HG03095 (cell line): Measurements from ENCODE around the gene TRPM8.

Source experiments
- ATAC-seq: cut with Tn5 transposase; IDR thresholded peaks from one replicate; pipeline ENCODE4 v1.9.1; 2021; ENCODE audit warnings: moderate library complexity; ENCODE audit not compliant: unreplicated experiment

The TRPM8 gene

GRCh38 chr2:233997707-233998106 is 80.5 kb downstream of the TRPM8 start:
- no peak for ATAC-seq

DNA sequence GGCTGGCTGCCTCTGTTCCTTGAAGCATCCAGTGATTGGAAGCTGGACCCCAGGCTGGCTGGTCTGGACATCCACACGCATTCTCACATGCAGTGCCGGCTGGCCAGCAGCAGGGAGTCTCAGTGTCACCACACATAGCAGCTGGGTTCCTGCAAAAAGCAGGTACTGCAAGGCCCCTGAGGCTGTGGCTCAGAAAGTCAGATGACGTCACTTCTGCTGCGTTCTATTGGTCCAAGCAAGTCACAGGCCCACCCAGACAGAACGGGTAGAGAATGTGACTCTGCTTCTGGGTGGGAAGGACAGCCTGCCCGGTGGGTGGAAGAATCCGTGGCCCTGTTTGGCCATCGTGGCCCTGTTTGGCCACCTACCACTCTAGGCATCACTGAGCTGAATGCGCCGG is 82.0 kb downstream of the TRPM8 start:
- ATAC-seq: no peak

DNA sequence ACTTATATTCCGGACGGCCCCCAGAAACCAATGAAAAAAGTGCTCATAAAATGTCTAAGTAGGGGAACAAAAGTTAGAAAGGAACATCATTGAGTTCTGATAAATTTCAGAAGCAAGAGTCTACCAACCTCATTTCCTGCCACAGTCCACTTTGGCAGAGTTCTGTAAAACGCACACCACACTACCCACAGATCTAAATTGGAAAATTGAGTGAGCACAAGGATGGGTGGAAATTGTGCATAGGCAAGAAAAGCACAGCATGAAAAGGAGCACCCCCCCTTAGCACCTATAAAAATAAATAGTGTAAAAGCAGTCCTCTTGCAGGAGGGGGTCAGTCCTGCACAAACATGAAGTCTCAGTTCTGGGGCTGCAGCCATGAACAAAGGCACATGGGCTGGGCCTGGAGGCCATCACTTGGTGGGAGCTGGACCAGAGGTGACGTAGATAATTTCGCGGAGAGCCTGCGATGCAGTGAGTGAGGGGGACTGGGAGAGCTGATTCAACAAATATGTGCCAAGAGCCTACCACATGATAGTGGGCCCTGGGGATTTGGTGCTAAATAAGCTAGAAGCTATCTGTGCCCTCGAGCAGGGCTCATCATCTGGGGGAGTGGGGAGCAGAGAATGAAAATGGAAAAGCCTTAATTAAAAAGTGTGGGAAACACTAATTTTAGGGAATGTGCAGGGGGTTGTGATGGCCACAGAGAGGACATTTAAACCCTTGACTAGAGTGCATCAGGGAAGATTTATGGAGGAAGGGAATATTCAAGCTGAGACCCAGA is 84.4 kb downstream of the TRPM8 start:
- ATAC-seq: no peak

DNA sequence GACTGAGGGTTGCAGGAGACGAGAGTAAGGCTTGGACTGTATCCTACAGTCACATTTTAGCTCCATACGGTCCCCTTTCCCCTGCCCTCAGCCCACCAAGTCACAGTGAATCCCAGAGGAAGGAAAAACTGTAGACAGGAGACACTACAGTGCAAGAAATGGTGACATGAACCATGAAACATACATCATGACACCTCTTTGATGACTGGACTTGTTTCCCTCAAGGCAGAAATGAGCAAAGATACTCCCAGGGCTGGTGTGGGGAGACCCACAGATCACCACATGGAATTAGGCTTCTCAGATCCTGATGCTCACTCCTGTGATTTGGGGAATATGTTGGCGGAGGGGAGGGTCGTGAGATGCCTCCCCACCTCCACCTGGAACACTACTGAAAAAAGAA is 85.1 kb downstream of the TRPM8 start:
- no peak for ATAC-seq

DNA sequence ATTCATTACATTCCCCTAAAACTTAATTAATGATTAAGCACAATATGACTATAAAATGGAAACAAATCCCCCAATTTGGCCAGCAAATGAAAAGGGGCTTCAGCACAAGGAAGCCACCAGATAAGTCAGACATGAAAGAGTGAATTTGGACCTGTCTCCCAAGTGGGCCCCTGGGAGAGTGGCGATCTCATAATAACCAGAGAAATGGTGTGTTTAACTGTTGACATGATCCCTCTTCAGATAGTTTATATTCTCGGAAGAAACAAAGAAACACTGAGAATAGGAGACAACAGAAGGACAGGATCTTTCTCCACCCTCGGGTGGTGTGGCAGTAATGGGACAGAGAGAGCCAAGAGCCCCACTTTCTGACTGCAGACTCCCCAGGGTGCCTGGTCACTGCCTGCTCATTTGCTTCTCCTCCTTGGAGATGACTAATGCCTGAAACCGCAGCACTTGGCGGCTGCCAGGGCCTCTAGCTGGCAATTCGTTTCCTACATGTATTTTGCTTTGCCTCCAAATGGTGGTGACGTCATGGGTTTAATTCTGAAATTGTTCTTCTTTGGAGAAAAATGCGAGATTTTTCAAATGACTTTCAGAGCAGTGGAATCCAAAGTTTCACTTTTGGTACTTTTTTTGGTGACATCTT is 86.9 kb downstream of the TRPM8 start:
- ATAC-seq: no peak

DNA sequence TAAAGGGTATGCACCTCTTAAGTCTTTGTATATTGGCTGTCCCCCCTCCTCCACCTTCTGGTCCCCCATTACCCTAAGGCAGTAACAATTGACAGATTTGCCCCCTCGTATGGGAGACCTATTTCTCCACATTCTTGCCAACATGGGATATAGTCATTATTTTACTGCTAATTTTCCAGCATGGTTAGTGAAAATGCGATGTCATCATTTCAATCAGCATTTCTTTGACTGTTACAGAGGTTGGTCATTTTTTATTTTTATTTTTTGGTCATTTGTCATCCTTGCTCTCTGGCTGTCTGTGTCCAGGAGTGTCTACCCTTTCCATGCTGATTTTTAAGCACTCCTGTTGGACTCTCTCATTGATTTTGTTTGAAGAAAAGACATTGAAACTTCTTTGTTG is 88.0 kb downstream of the TRPM8 start:
- no peak for ATAC-seq

DNA sequence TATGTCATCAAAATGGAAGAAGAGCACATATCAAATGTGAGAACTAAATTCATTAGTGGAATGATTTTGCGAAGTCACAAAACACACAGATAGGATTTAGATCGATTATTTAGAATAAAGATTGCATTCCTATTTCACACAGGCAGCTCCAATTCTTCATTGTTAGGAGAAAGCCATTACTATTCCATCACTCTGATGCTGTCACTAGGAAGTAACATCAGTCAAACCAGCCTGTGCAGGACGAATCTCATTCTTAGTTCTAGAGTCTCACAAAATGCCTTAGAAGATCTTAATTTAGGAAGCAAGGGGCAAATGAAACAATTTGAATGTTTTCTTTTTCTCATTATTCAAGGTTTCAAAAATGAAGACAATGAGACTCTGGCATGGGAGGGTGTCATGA is 89.3 kb downstream of the TRPM8 start:
- ATAC-seq: no peak

- ATAC-seq: no peak
These were observed 97.3 kb downstream of the TRPM8 start for GRCh38 chr2:234014427-234014826.

- ATAC-seq: no peak
These were observed 98.7 kb downstream of the TRPM8 start for GRCh38 chr2:234015861-234016260.

- no peak for ATAC-seq
These were observed 102.7 kb downstream of the TRPM8 start for GRCh38 chr2:234019896-234020295.

- no peak for ATAC-seq
These were observed 103.2 kb downstream of the TRPM8 start for GRCh38 chr2:234020332-234020731.

DNA sequence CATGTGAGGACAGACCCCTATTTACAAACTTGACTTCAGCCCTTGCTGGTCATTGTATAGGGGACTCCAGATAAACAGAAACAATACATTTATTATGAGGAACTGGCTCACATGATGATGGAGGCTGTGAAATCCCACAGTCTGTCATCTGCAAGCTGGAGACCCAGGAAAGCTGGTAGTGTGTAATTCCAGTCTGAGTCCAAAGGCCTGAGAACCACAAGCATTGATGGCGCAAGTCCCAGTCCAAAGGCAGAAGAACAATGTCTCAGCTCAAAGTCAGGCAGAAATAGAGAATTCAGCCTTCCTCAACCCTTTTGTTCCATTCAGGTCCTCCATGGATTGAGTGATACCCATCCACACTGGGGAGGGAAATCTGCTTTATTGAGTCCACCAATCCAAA is 105.3 kb downstream of the TRPM8 start:
- ATAC-seq: no peak

- no peak for ATAC-seq
These were observed 107.1 kb downstream of the TRPM8 start for GRCh38 chr2:234024304-234024703.

- ATAC-seq: no peak
These were observed 108.3 kb downstream of the TRPM8 start for GRCh38 chr2:234025466-234025865.

GRCh38 chr2:234025891-234026401 is 108.8 kb downstream of the TRPM8 start:
- ATAC-seq: no peak

DNA sequence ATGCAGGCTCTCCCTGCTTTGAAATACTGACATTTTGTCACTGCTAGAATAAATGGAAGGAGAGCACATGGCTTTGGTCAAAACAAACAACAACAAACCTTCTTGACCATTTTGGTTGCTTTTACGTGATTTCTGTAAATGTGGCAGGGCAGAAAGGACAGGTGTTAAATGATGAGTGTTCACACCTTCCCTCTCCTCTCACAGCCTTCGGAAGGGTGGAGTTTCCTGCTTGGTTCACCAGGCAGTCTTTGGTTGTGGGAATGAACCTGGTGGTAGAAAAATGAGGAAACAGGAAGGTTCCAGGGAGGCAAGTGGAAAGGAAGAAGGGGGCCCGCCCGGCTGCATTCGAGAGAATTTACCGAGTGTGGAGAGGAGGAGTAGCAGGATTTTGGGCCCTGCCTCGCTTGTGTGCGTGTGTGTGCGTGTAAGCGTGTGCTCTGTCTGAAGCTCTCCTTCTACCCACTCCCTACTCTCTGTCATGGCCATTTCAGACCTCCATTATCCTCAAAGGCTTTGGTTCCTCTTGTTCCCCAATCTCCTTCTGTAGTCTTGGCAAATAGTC is 109.6 kb downstream of the TRPM8 start:
- no peak for ATAC-seq

- no peak for ATAC-seq
These were observed 110.5 kb downstream of the TRPM8 start for GRCh38 chr2:234027641-234028040.

GRCh38 chr2:234029150-234029733 is 112.1 kb downstream of the TRPM8 start:
- ATAC-seq: no peak

GRCh38 chr2:234031207-234031606 is 114.0 kb downstream of the TRPM8 start:
- no peak for ATAC-seq

- ATAC-seq: no peak
These were observed 115.2 kb downstream of the TRPM8 start for GRCh38 chr2:234032279-234032856.

GRCh38 chr2:234033174-234033573 is 116.0 kb downstream of the TRPM8 start:
- no peak for ATAC-seq
